H1 (cell line): ENCODE data around the gene SERPINB2. TPM values are rescaled to one million over a fixed set of nuclear protein-coding genes. Genes with fewer than 3 reads are reported as not detected.

ENCODE experiments used
- SAP30 ChIP-seq: fragments of 300-600 bp; sonication (generic); IDR thresholded peaks from 2 replicates; pipeline ENCODE4 v1.7.1; 2012; ENCODE audit warnings: low read length, moderate library complexity, mild to moderate bottlenecking, inconsistent platforms; ENCODE audit not compliant: insufficient read depth, insufficient replicate concordance
- SP1 ChIP-seq: IDR thresholded peaks from 2 replicates; pipeline ENCODE4 v1.6.1; 2011; ENCODE audit warnings: low read depth, low read length
- SRF ChIP-seq: IDR thresholded peaks from 2 replicates; pipeline ENCODE4 v1.6.1; 2011; ENCODE audit warnings: mild to moderate bottlenecking, low read depth, low read length, moderate library complexity
- TAF7 ChIP-seq: optimal IDR thresholded peaks from 2 replicates; pipeline ENCODE3; 2011; ENCODE audit warnings: low read depth, mild to moderate bottlenecking, inconsistent platforms, low read length, moderate library complexity, borderline replicate concordance
- polyA plus RNA-seq, 7 experiments: library from polyadenylated mRNA; depleted of rRNA in 3 of 7; stranded (reverse) in 5 of 7; unstranded in 2 of 7; fragments of >200 nt in 5 of 7; fragments of 200-250 nt in 2 of 7; gene quantifications; 1 replicate in 5 of 7; 2 replicates in 1 of 7; 4 replicates in 1 of 7; pipeline versions ENCODE4 v1.2.1 to v1.2.3, GENCODE V29; 2011 to 2013; ENCODE audit warnings: missing spikeins in 2 of 7, mixed read lengths in 2 of 7
- total RNA-seq: library from RNA; stranded (reverse); fragmentation: NEBNext Ultra II Directional; extraction: Animal tissue kit (Norgen Biotek cat#: 25700); gene quantifications from 2 replicates; pipeline ENCODE4 v1.2.1, GENCODE V29; 2021
- TF ChIP-seq, protein P1 (sequence below): IDR thresholded peaks from 2 replicates; pipeline ENCODE4 v1.6.1; 2011; ENCODE audit warnings: low read depth, mild to moderate bottlenecking, low read length; ENCODE audit not compliant: insufficient read depth

Gene SERPINB2
- total and polyA plus RNA-seq, 2 of the 8 experiments (the other 6 are each of a cell fraction or from before 2014, with no cell fraction given) = not detected

DNA sequence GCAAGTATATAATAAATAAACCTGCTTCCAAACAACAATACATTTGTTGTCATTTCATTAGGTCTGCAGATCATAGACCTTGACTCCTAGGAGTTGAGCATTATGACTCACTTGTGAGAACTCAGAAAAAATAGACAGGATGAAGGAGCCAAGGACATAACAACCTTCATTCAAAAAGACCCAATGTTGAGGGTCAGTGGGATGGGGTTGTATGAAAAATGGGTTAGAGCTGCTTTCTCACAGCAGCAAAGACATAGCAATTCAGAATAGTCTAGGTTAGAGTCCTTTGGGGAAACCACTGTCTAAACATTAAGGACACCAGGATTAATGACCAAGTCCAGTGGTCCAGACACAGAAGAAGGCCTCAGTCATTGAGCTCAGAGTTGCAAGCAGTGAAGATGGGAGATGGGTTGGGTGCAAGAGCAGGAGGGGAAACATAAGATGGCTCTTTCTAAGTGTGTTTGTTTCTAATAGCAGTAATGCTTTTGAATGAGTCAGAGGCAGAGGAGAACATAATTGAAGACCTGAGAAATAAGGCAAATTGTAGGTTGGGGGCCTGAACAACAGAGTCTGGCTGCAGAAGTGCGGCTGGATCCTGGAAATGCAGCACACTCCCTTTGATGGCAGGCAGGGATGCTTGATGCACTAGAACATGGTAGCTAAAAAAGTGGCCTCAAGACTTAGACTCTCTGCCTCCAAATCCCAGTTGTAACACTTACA, 16.5 kb downstream of the SERPINB2 start (continued):
- no peak for TF ChIP-seq TAF7
- TF ChIP-seq, protein P1, sequence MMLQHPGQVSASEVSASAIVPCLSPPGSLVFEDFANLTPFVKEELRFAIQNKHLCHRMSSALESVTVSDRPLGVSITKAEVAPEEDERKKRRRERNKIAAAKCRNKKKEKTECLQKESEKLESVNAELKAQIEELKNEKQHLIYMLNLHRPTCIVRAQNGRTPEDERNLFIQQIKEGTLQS = no peak
- TF ChIP-seq SP1 = no peak
- no peak for TF ChIP-seq SAP30
- TF ChIP-seq SRF = no peak
- TF ChIP-seq, all 59 proteins: peak for 0
